ENCODE results near the gene EBF3. TPM values are rescaled to one million over a fixed set of nuclear protein-coding genes. Genes with fewer than 3 reads are reported as not detected.

Gene EBF3
- total RNA-seq, 4 donors from 2014 or later, result 29.1 to 50.9 (median 43.9) TPM

DNA sequence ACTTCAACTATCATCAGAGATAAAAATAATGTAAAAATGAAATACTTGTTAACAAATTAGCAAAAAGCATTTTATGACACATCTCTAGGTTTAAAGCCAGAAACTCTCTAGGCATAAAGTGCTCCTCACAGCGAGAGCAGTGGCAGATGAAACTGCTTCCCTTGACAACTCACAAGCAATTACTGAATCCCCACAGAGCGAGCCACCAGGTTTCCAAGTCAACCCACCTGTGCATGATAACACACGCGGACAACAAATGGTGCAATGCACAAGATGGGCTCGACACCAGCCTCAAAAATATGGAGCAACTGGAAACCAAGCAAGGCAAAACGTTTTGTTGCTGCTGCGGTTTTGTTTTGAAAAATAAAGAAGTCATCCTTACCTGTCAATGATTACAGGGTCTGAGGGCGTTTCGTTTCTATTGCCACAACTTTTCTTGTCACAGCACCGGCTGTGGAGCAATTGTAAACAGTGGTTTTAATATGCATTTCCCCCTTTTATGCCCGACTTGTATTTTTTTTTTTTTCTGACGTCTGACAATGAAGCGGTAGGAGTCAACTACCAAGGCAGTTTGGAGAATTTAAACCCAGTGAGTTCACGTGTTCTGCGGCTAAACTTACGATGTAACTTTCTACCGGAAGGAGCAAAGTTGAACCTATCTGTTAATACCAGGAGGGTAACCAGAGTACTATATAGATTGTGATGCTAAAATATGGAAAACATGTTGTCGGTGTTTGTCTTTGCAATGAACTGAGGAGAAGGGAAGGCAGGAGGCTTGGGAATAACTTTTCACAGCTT, 7.0 kb downstream of the EBF3 start:
- TF ChIP-seq, protein P1, sequence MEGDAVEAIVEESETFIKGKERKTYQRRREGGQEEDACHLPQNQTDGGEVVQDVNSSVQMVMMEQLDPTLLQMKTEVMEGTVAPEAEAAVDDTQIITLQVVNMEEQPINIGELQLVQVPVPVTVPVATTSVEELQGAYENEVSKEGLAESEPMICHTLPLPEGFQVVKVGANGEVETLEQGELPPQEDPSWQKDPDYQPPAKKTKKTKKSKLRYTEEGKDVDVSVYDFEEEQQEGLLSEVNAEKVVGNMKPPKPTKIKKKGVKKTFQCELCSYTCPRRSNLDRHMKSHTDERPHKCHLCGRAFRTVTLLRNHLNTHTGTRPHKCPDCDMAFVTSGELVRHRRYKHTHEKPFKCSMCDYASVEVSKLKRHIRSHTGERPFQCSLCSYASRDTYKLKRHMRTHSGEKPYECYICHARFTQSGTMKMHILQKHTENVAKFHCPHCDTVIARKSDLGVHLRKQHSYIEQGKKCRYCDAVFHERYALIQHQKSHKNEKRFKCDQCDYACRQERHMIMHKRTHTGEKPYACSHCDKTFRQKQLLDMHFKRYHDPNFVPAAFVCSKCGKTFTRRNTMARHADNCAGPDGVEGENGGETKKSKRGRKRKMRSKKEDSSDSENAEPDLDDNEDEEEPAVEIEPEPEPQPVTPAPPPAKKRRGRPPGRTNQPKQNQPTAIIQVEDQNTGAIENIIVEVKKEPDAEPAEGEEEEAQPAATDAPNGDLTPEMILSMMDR (IDR thresholded peaks at IDR 0.05; ENCODE audit: low read depth), result no peak

DNA sequence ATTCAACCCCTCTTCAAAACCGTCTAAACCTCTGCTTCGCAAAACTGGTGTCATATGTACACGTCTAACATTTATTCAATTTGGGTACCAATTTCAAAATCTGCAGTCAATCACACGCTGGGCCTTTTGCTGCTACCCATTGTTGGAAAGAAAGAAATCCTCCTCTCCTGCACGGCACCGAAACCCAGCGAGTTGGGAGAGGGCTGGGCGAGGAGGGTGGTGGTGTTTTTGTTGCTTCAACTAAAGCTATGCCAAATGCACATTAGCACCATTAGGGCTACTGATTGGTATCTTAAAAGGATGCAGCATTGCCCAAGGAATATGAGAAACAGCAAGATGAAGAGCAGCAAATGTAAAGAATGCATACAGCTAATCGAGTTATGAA, 7.8 kb downstream of the EBF3 start:
- TF ChIP-seq, protein P1 (IDR thresholded peaks at IDR 0.05; ENCODE audit: low read depth), result no peak

DNA sequence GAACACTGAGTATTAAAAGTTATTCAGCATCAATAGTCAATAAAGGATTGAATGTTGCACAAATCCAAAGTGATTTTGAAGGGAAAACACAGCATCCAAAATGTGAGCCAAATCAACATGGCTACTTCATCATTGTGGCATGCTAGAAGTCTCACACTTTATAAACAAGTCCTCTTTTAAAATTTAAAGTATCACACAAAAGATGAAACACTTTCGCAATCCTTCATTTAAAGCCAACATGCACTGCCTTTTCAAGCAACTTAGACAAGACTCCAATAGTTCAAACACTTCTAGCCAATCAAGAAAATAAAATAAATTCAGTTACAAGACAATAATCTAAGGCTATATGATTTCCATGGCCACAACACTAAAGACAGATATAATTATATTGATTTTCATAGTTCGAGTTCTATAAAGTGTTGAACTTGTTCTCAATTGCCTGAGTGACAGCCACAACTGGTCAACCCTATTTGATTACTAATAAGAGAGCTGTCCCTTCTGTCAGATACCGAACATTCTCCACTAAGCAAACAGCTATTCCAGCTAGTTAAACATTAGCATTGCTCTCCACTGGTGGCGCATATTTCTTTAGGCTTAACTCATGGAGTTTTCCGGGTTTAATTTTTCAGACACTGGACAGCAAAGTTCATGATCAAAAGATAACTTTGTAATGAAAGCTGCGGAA, 8.3 kb downstream of the EBF3 start:
- TF ChIP-seq, protein P1 (IDR thresholded peaks at IDR 0.05; ENCODE audit: low read depth), result no peak

DNA sequence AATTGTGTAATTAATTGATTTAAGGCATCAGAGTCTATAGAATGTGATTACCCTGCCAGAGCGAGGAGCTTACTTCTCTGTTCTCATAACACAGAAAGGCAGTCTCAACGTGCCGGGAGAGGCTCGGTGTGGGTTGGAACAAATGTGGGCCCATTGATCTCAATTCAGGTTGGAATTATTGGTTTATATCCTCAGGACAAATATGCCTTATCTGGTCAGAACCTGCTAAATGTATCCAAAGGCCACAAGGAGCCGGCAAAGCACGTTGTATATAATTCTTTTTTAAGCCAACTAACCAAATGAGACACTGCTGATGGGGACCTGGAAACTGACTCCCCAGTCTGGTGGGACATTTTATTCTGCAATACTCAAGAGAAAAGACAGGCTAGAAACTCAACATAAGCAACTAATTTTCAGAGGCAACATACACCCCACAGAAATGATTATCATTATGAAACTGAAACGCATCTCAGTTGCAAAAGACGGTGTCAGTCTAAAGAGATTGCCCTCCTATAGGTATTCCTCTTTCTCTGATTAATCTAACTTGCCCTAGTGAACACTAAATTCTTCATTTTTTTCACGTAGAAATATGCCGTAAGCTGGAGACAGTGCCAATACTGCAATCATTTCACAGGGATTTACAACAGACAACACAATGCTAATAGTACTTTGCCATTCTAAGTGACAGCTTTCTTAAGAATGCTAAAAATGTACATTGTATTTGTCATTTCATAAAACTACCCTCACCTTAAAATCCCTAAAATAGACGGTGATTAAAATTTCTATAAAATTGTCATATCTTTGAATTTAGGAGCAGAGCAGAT, 9.4 kb downstream of the EBF3 start:
- TF ChIP-seq, protein P1 (IDR thresholded peaks at IDR 0.05; ENCODE audit: low read depth), result no peak

DNA sequence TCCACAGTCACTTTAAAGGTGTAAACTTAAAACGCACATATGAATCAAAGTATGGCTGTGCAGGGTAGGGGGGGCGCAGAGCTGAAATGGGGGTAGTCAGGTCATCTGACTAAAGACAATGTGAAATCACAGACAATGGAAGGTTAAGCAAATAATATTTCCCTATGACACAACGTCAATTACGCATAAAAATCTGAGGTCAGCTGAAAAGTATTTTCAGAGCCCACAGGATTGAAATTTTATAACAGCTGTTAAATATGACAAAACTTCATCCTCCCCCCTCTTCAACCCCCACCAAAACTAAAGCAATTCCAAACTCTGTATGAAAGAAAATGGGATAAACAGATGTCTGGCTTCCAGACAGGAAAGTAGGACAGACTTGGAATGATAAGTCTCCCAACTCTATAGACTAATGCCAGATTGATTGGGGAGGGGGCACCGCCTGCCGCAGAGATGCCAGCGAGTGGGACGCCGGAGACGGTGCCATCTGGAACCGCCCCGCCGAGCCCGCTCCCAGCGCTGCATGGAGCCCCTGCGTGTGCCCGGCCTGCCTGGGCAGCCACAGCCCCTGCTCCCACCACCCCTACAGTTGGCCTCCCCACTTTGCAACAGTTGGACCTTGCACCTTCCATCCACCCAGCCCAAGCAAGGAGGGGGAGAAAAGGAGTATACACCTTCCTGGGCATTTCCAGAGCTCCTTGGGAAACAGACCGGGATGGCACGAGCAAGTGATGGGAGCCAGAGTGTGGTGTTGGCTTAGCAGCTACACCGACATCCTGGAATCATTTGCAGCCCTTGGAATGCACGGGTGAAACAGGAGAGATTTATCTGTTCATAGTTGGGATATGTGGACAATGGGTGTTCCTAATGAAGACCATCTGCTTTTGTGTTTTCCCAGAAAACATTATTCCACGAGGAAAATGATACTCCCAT, 10.7 kb downstream of the EBF3 start:
- TF ChIP-seq, protein P1 (IDR thresholded peaks at IDR 0.05; ENCODE audit: low read depth), result no peak

DNA sequence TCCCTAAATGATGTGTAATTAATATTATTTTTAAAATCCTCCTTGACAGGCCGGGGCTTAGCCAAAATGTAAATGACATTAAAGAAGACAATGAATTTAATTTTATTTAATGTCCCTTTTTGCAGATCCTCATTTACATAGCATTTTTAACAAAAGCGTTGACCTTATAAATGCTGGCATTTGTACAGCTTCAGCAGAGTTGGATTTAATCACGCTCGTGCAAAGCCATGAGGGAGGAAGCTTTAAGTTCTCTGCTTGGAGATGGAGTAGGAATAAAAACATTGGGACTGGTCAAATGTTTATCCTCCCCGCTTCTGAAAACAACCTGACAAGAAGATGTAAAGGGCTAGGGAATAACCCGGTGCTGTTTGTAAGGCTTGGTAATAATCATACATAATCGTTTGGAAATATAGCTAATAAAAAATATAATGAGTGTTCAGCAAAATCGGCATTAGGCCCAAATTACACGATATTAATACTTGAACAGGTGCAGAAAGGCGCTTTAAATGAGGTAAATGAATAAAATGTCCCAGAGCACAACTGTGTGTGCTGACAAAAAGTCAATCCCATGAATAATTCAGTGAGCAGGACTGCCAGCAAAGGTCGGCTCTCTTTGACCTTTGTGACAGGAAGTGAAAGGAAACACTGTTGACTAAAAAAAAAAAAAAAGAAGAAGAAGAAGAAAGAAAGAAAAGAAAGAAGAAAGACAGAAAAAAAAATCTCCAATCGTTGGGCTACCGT, 11.5 kb downstream of the EBF3 start:
- TF ChIP-seq, protein P1 (IDR thresholded peaks at IDR 0.05; ENCODE audit: low read depth), result no peak
